ENCODE measurements around the gene PIGQ.

The PIGQ gene

GRCh38 chr16:598823-599739 is 29.3 kb downstream of the PIGQ start:
- H3K27ac Mint-ChIP-seq, result no peak overlapping the region
- no peak overlapping the region for H3K4me3 Mint-ChIP-seq
- DNase-seq (ENCODE audit: low spot score), result no peak
- H3K9me3 Mint-ChIP-seq, result no peaks in the 10 kb centered on the region
- H3K36me3 Mint-ChIP-seq (ENCODE audit: low read depth), result peaks cover 7% of the 10 kb centered on the region
- H3K4me1 Mint-ChIP-seq (ENCODE audit: low read depth), result peaks cover 4% of the 10 kb centered on the region
- H3K27me3 Mint-ChIP-seq (ENCODE audit: low read depth), result no peaks in the 10 kb centered on the region

- DNase-seq (ENCODE audit: low spot score), result no peak
- Mint-ChIP-seq H3K36me3 (ENCODE audit: low read depth) (peaks cover 8% of the 10 kb centered on the region), H3K4me1 (ENCODE audit: low read depth) (peaks cover 2% of the 10 kb centered on the region), H3K27ac (no peak overlapping the region), H3K9me3 (no peaks in the 10 kb centered on the region), H3K27me3 (ENCODE audit: low read depth) (no peaks in the 10 kb centered on the region), H3K4me3 (no peak overlapping the region)
Observed at GRCh38 chr16:600781-601180, 31.0 kb downstream of the PIGQ start.

GRCh38 chr16:603933-604332 is 34.2 kb downstream of the PIGQ start:
- Mint-ChIP-seq H3K4me3 (no peak overlapping the region), H3K27ac (no peak overlapping the region), H3K4me1 (ENCODE audit: low read depth) (peaks cover 2% of the 10 kb centered on the region), H3K36me3 (ENCODE audit: low read depth) (peaks cover 6% of the 10 kb centered on the region), H3K9me3 (no peaks in the 10 kb centered on the region), H3K27me3 (ENCODE audit: low read depth) (no peaks in the 10 kb centered on the region)
- no peak for DNase-seq (ENCODE audit: low spot score)

- peaks cover 4% of the 10 kb centered on the region for H3K36me3 Mint-ChIP-seq (ENCODE audit: low read depth)
- H3K27ac Mint-ChIP-seq, result no peak overlapping the region
- no peak overlapping the region for H3K4me3 Mint-ChIP-seq
- H3K9me3 Mint-ChIP-seq, result no peaks in the 10 kb centered on the region
- H3K27me3 Mint-ChIP-seq (ENCODE audit: low read depth), result no peaks in the 10 kb centered on the region
- peaks cover 2% of the 10 kb centered on the region for H3K4me1 Mint-ChIP-seq (ENCODE audit: low read depth)
- no peak for DNase-seq (ENCODE audit: low spot score)
Observed at GRCh38 chr16:606656-607307, 37.0 kb downstream of the PIGQ start.

GRCh38 chr16:608019-608418 is 38.3 kb downstream of the PIGQ start:
- Mint-ChIP-seq H3K4me1 (ENCODE audit: low read depth) (peaks cover 2% of the 10 kb centered on the region), H3K36me3 (ENCODE audit: low read depth) (peaks cover 2% of the 10 kb centered on the region), H3K27me3 (ENCODE audit: low read depth) (no peaks in the 10 kb centered on the region), H3K4me3 (no peak overlapping the region), H3K27ac (no peak overlapping the region), H3K9me3 (no peaks in the 10 kb centered on the region)
- DNase-seq (ENCODE audit: low spot score), result no peak

DNA sequence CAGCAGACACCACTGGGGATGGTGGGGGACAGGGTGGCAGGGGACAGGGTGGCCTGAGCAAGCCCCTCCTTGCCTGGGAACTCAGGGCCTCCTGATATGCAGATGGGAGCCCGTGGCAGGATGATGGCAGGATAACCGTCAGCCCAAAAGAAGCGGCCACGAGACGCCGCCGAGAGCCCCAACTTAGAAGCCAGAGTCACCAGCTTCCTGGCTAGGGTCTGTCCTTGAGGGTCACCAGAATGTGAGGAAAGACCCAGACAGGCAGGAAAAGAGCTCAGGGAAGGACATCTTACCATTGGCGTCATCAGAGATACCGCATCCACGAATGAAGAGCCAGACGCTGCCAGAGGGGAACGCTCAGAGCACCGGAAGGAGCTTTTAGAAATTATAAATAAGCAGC is 39.5 kb downstream of the PIGQ start:
- peaks cover 1% of the 10 kb centered on the region for H3K36me3 Mint-ChIP-seq (ENCODE audit: low read depth)

GRCh38 chr16:609984-610383 is 40.2 kb downstream of the PIGQ start:
- no peak overlapping the region for H3K4me3 Mint-ChIP-seq
- no peaks in the 10 kb centered on the region for H3K27me3 Mint-ChIP-seq (ENCODE audit: low read depth)
- no peaks in the 10 kb centered on the region for H3K4me1 Mint-ChIP-seq (ENCODE audit: low read depth)
- H3K9me3 Mint-ChIP-seq, result no peaks in the 10 kb centered on the region
- no peak for DNase-seq (ENCODE audit: low spot score)
- no peaks in the 10 kb centered on the region for H3K36me3 Mint-ChIP-seq (ENCODE audit: low read depth)
- no peak overlapping the region for H3K27ac Mint-ChIP-seq

More for the DNA sequence above, 39.5 kb downstream of the PIGQ start:
- Mint-ChIP-seq H3K9me3 (no peaks in the 10 kb centered on the region), H3K4me1 (ENCODE audit: low read depth) (no peaks in the 10 kb centered on the region), H3K4me3 (no peak overlapping the region), H3K27ac (no peak overlapping the region), H3K27me3 (ENCODE audit: low read depth) (no peaks in the 10 kb centered on the region)
- no peak for DNase-seq (ENCODE audit: low spot score)

DNA sequence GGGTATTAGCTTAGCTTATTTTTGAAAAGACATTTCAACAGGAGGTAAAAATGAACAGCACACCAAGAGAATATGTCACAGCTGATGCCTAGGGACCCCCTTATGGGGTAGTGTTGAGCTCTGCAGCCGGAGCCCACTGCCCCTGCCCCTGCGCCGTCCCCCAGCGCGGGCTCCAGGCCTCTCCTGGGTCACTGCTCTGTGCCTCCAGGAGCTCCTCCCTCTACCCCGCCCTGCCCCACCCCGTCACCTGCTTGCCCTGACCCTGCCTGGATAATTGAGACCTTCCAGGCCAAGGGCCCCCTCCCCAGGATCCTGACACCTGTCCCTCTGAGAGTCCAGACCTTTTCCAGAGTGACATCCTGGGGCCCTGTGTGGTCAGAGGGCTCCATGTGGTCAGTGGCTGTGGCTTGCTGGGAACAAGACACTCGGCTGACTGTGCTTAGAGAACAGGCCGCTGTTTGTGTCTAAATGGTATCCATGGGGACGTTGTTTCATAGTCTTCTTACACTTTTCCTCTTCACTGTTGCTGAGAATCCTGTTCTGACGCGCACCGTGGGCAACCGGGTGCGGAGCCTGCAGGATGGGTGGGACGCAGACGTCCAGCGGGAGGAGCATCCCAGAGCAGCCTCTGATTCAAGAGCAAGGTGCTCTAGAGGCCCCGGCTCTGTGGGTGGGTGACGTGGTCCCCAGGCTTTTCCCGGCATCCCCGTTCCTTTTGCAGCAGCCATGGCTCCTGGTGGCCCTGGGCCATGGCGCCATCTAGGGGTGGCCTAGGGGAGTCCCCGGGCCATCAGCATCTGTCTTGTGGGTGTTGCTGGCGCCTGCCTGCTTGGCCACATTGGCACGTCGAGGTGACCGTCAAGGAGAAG is 41.0 kb downstream of the PIGQ start:
- Mint-ChIP-seq H3K9me3 (no peaks in the 10 kb centered on the region), H3K27ac (no peak overlapping the region), H3K27me3 (ENCODE audit: low read depth) (no peaks in the 10 kb centered on the region), H3K4me3 (no peak overlapping the region), H3K4me1 (ENCODE audit: low read depth) (no peaks in the 10 kb centered on the region), H3K36me3 (ENCODE audit: low read depth) (no peaks in the 10 kb centered on the region)
- no peak for DNase-seq (ENCODE audit: low spot score)

- Mint-ChIP-seq H3K27me3 (ENCODE audit: low read depth) (no peaks in the 10 kb centered on the region), H3K4me3 (no peak overlapping the region), H3K4me1 (ENCODE audit: low read depth) (no peaks in the 10 kb centered on the region), H3K9me3 (no peaks in the 10 kb centered on the region), H3K27ac (no peak overlapping the region), H3K36me3 (ENCODE audit: low read depth) (no peaks in the 10 kb centered on the region)
- DNase-seq (ENCODE audit: low spot score), result no peak
Observed at GRCh38 chr16:615122-615521, 45.4 kb downstream of the PIGQ start.

- no peaks in the 10 kb centered on the region for H3K4me1 Mint-ChIP-seq (ENCODE audit: low read depth)
- H3K4me3 Mint-ChIP-seq, result no peak overlapping the region
- H3K27ac Mint-ChIP-seq, result no peak overlapping the region
- H3K27me3 Mint-ChIP-seq (ENCODE audit: low read depth), result no peaks in the 10 kb centered on the region
- no peaks in the 10 kb centered on the region for H3K9me3 Mint-ChIP-seq
- H3K36me3 Mint-ChIP-seq (ENCODE audit: low read depth), result no peaks in the 10 kb centered on the region
- no peak for DNase-seq (ENCODE audit: low spot score)
Observed at GRCh38 chr16:616733-617586, 47.2 kb downstream of the PIGQ start.

GRCh38 chr16:617855-618254 is 48.1 kb downstream of the PIGQ start:
- Mint-ChIP-seq H3K27ac (no peak overlapping the region), H3K36me3 (ENCODE audit: low read depth) (no peaks in the 10 kb centered on the region)

DNA sequence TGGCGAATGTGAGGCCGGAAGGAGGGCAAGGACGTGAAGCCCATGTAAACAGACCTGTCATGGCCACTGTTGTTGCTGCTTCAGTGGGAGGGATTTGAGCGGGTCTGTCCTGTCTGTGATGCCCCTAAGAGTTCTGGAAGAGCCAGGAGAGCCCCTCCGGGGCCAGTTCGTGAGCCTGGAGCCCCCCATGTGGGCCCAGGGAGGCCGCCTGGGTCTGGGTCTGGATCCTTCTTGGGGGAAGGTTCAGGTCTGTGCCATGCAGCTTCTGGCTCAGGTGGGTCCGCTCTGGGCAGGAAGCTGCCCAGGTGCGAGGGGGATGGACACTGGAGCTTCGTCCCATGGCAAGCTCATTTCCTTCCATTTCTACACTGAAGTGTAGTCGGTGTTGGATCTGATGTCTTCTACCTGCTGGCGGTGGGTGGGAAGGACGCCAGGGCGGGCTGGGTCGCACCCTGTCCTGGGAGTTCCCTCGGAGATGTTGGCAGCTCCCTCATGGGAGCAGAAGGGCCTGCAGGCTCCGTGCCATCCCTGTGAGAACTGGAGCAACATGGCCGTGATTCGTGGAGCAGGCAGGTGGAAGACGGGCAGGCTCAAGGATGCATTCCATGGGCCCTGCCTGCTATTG is 49.8 kb downstream of the PIGQ start:
- no peaks in the 10 kb centered on the region for H3K4me1 Mint-ChIP-seq (ENCODE audit: low read depth)
- H3K36me3 Mint-ChIP-seq (ENCODE audit: low read depth), result no peaks in the 10 kb centered on the region
- DNase-seq (ENCODE audit: low spot score), result no peak
- no peak overlapping the region for H3K27ac Mint-ChIP-seq
- H3K9me3 Mint-ChIP-seq, result no peaks in the 10 kb centered on the region
- H3K4me3 Mint-ChIP-seq, result no peak overlapping the region
- no peaks in the 10 kb centered on the region for H3K27me3 Mint-ChIP-seq (ENCODE audit: low read depth)

More at GRCh38 chr16:617855-618254, 48.1 kb downstream of the PIGQ start:
- DNase-seq (ENCODE audit: low spot score), result no peak
- Mint-ChIP-seq H3K9me3 (no peaks in the 10 kb centered on the region), H3K27me3 (ENCODE audit: low read depth) (no peaks in the 10 kb centered on the region), H3K4me3 (no peak overlapping the region), H3K4me1 (ENCODE audit: low read depth) (no peaks in the 10 kb centered on the region)

Measured in T-helper 2 cell treated with Interferon-gamma antibody and Interleukin-4, amounts not matched to agents 5 μg/mL and 100 μg/mL, for 36 hours (primary cell).